Central memory CD8-positive, alpha-beta T cell (primary cell): ENCODE results near the gene TOMM22.

Source experiments
- ATAC-seq: fragments of 150-1000 bp; cut with Tn5 transposase; replicated peaks from 2 replicates; pipeline ENCODE4 v1.10.0; 2022; ENCODE audit warnings: mild to moderate bottlenecking, moderate FRiP score, moderate number of reproducible peaks; ENCODE audit not compliant: poor library complexity, severe bottlenecking; ENCODE audit errors: extremely low read depth
- DNase-seq, 2 donors: peaks; one replicate each; pipeline ENCODE4 v3.0.0; 2021; ENCODE audit warnings: low spot score in 2 of 2
- H3K27ac Mint-ChIP-seq: one replicate; pipeline ENCODE4 v1.8.0; 2022; ENCODE audit warnings: low read depth, mild to moderate bottlenecking, moderate library complexity, mixed read lengths
- H3K27me3 Mint-ChIP-seq: one replicate; pipeline ENCODE4 v1.8.0; 2022; ENCODE audit warnings: mixed read lengths
- H3K36me3 Mint-ChIP-seq: one replicate; pipeline ENCODE4 v1.8.0; 2022; ENCODE audit warnings: mild to moderate bottlenecking, moderate library complexity, mixed read lengths; ENCODE audit not compliant: insufficient read depth
- H3K4me1 Mint-ChIP-seq: one replicate; pipeline ENCODE4 v1.8.0; 2022; ENCODE audit warnings: mixed read lengths
- H3K4me3 Mint-ChIP-seq: one replicate; pipeline ENCODE4 v1.8.0; 2022; ENCODE audit warnings: mild to moderate bottlenecking, moderate library complexity, mixed read lengths
- H3K9me3 Mint-ChIP-seq: one replicate; pipeline ENCODE4 v1.8.0; 2022; ENCODE audit warnings: mixed read lengths

TOMM22 gene

GRCh38 chr22:38710866-38711265 lies 29.1 kb downstream of the TOMM22 start:
- no peak for ATAC-seq
- Mint-ChIP-seq H3K36me3 (peaks cover 25% of the 10 kb centered on the region), H3K27me3 (no peaks in the 10 kb centered on the region), H3K9me3 (no peaks in the 10 kb centered on the region), H3K4me1 (peaks cover 85% of the 10 kb centered on the region), H3K4me3 (no peak overlapping the region), H3K27ac (peak overlapping the region; percentile 70)
- no peak for DNase-seq

GRCh38 chr22:38712486-38713207 lies 30.9 kb downstream of the TOMM22 start:
- H3K9me3 Mint-ChIP-seq, result no peaks in the 10 kb centered on the region
- H3K36me3 Mint-ChIP-seq, result peaks cover 38% of the 10 kb centered on the region
- peak overlapping the region; percentile 57 for H3K4me3 Mint-ChIP-seq
- peak overlapping the region; percentile 71 for H3K27ac Mint-ChIP-seq
- no peak for ATAC-seq
- DNase-seq, result no peak
- H3K27me3 Mint-ChIP-seq, result no peaks in the 10 kb centered on the region
- peaks cover 84% of the 10 kb centered on the region for H3K4me1 Mint-ChIP-seq

GRCh38 chr22:38713921-38714320 lies 32.2 kb downstream of the TOMM22 start:
- ATAC-seq (no peak), DNase-seq (no peak)
- H3K9me3 Mint-ChIP-seq, result no peaks in the 10 kb centered on the region
- H3K27me3 Mint-ChIP-seq, result no peaks in the 10 kb centered on the region
- H3K4me3 Mint-ChIP-seq, result no peak overlapping the region
- peak overlapping the region; percentile 71 for H3K27ac Mint-ChIP-seq
- peaks cover 71% of the 10 kb centered on the region for H3K4me1 Mint-ChIP-seq
- peaks cover 44% of the 10 kb centered on the region for H3K36me3 Mint-ChIP-seq

GRCh38 chr22:38715176-38715764 lies 33.5 kb downstream of the TOMM22 start:
- peaks cover 63% of the 10 kb centered on the region for H3K4me1 Mint-ChIP-seq
- no peak overlapping the region for H3K4me3 Mint-ChIP-seq
- no peaks in the 10 kb centered on the region for H3K27me3 Mint-ChIP-seq
- peak overlapping the region; percentile 71 for H3K27ac Mint-ChIP-seq
- H3K36me3 Mint-ChIP-seq, result peaks cover 48% of the 10 kb centered on the region
- ATAC-seq, result no peak
- H3K9me3 Mint-ChIP-seq, result no peaks in the 10 kb centered on the region
- DNase-seq, result no peak

GRCh38 chr22:38715852-38716251 lies 34.1 kb downstream of the TOMM22 start:
- no peak for ATAC-seq
- no peak for DNase-seq
- no peaks in the 10 kb centered on the region for H3K9me3 Mint-ChIP-seq
- peaks cover 48% of the 10 kb centered on the region for H3K36me3 Mint-ChIP-seq
- H3K4me1 Mint-ChIP-seq, result peaks cover 57% of the 10 kb centered on the region
- H3K27me3 Mint-ChIP-seq, result no peaks in the 10 kb centered on the region
- no peak overlapping the region for H3K27ac Mint-ChIP-seq
- H3K4me3 Mint-ChIP-seq, result no peak overlapping the region

GRCh38 chr22:38716271-38716670 lies 34.5 kb downstream of the TOMM22 start:
- peaks cover 53% of the 10 kb centered on the region for H3K4me1 Mint-ChIP-seq
- H3K27me3 Mint-ChIP-seq, result no peaks in the 10 kb centered on the region
- H3K36me3 Mint-ChIP-seq, result peaks cover 47% of the 10 kb centered on the region
- H3K27ac Mint-ChIP-seq, result no peak overlapping the region
- H3K4me3 Mint-ChIP-seq, result no peak overlapping the region
- H3K9me3 Mint-ChIP-seq, result no peaks in the 10 kb centered on the region
- DNase-seq (no peak), ATAC-seq (no peak)

GRCh38 chr22:38716826-38717225 lies 35.1 kb downstream of the TOMM22 start:
- DNase-seq, result no peak
- Mint-ChIP-seq H3K27ac (no peak overlapping the region), H3K36me3 (peaks cover 51% of the 10 kb centered on the region), H3K4me3 (no peak overlapping the region), H3K9me3 (no peaks in the 10 kb centered on the region), H3K4me1 (peaks cover 50% of the 10 kb centered on the region), H3K27me3 (no peaks in the 10 kb centered on the region)
- ATAC-seq, result no peak

- Mint-ChIP-seq H3K27me3 (no peaks in the 10 kb centered on the region), H3K27ac (no peak overlapping the region), H3K4me1 (peaks cover 46% of the 10 kb centered on the region), H3K4me3 (no peak overlapping the region), H3K9me3 (no peaks in the 10 kb centered on the region), H3K36me3 (peaks cover 54% of the 10 kb centered on the region)
- ATAC-seq (no peak), DNase-seq (no peak)
These were observed 35.5 kb downstream of the TOMM22 start for GRCh38 chr22:38717244-38717643.

GRCh38 chr22:38718414-38718813 lies 36.7 kb downstream of the TOMM22 start:
- Mint-ChIP-seq H3K9me3 (no peaks in the 10 kb centered on the region), H3K27me3 (no peaks in the 10 kb centered on the region), H3K27ac (peak overlapping the region; percentile 50), H3K4me3 (no peak overlapping the region), H3K36me3 (peaks cover 64% of the 10 kb centered on the region), H3K4me1 (peaks cover 34% of the 10 kb centered on the region)
- no peak for DNase-seq
- no peak for ATAC-seq

- H3K36me3 Mint-ChIP-seq, result peaks cover 67% of the 10 kb centered on the region
- ATAC-seq, result no peak
- H3K4me3 Mint-ChIP-seq, result no peak overlapping the region
- no peaks in the 10 kb centered on the region for H3K9me3 Mint-ChIP-seq
- no peak overlapping the region for H3K27ac Mint-ChIP-seq
- H3K27me3 Mint-ChIP-seq, result no peaks in the 10 kb centered on the region
- no peak for DNase-seq
- peaks cover 26% of the 10 kb centered on the region for H3K4me1 Mint-ChIP-seq
These were observed 37.4 kb downstream of the TOMM22 start for GRCh38 chr22:38719196-38719595.

- peaks cover 69% of the 10 kb centered on the region for H3K36me3 Mint-ChIP-seq
- no peaks in the 10 kb centered on the region for H3K9me3 Mint-ChIP-seq
- ATAC-seq (no peak), DNase-seq (no peak)
- H3K4me3 Mint-ChIP-seq, result no peak overlapping the region
- H3K4me1 Mint-ChIP-seq, result peaks cover 22% of the 10 kb centered on the region
- H3K27ac Mint-ChIP-seq, result no peak overlapping the region
- no peaks in the 10 kb centered on the region for H3K27me3 Mint-ChIP-seq
These were observed 38.6 kb downstream of the TOMM22 start for GRCh38 chr22:38720350-38720749.

- no peak overlapping the region for H3K4me3 Mint-ChIP-seq
- peaks cover 19% of the 10 kb centered on the region for H3K4me1 Mint-ChIP-seq
- no peak overlapping the region for H3K27ac Mint-ChIP-seq
- H3K9me3 Mint-ChIP-seq, result no peaks in the 10 kb centered on the region
- ATAC-seq (no peak), DNase-seq (no peak)
- H3K36me3 Mint-ChIP-seq, result peaks cover 72% of the 10 kb centered on the region
- no peaks in the 10 kb centered on the region for H3K27me3 Mint-ChIP-seq
These were observed 39.8 kb downstream of the TOMM22 start for GRCh38 chr22:38721551-38721950.

GRCh38 chr22:38724176-38724575 lies 42.4 kb downstream of the TOMM22 start:
- ATAC-seq (no peak), DNase-seq (no peak)
- no peaks in the 10 kb centered on the region for H3K27me3 Mint-ChIP-seq
- no peaks in the 10 kb centered on the region for H3K9me3 Mint-ChIP-seq
- no peak overlapping the region for H3K4me3 Mint-ChIP-seq
- H3K4me1 Mint-ChIP-seq, result peaks cover 11% of the 10 kb centered on the region
- no peak overlapping the region for H3K27ac Mint-ChIP-seq
- peaks cover 75% of the 10 kb centered on the region for H3K36me3 Mint-ChIP-seq
